ACHN (cell line): ENCODE measurements around the gene SLC25A4.
"Not testable (repeated sequence)": the region's sequence is repeated elsewhere in the genome, so short reads cannot be mapped to it uniquely, and the experiment has no call there.

ENCODE experiments used
- DNase-seq: peaks from one replicate; pipeline ENCODE4 v3.0.0-alpha.2; 2015
- in situ Hi-C: cut with HindIII; loops from 2 replicates; pipeline ENCODE4 v1.10.0; 2017; ENCODE audit warnings: low sequenced_read_pairs, low pct_ligation_motif_present, low pct_unique_long_range_greater_than_20kb

SLC25A4 gene

GRCh38 chr4:185142912-185143600 is at the start of gene SLC25A4:
TSS of gene SLC25A4 (plus strand) at chr4:185143266. CDS start at chr4:185143373, 107 bp downstream.
- DNase-seq = peak; percentile 83
- in situ Hi-C loops = no loop called here

GRCh38 chr4:185093603-185094002 is 49.5 kb upstream of the SLC25A4 start:
- no peak for DNase-seq
- in situ Hi-C loops = no loop called here

GRCh38 chr4:185096032-185096653 is 46.9 kb upstream of the SLC25A4 start:
- in situ Hi-C loops = no loop called here
- DNase-seq = peak; percentile 30

- in situ Hi-C loops = no loop called here
- DNase-seq = no peak
Measured at GRCh38 chr4:185098474-185098873, 44.6 kb upstream of the SLC25A4 start.

GRCh38 chr4:185099024-185099682 is 43.9 kb upstream of the SLC25A4 start:
- DNase-seq = no peak
- in situ Hi-C loops = no loop called here

- in situ Hi-C loops = no loop called here
- DNase-seq = no peak
Measured at GRCh38 chr4:185099940-185100339, 43.1 kb upstream of the SLC25A4 start.

GRCh38 chr4:185100423-185100822 is 42.6 kb upstream of the SLC25A4 start:
- no peak for DNase-seq
- in situ Hi-C loops = no loop called here

- in situ Hi-C loops = no loop called here
- no peak for DNase-seq
Measured at GRCh38 chr4:185101354-185101890, 41.6 kb upstream of the SLC25A4 start.

- in situ Hi-C loops = no loop called here
- DNase-seq = no peak
Measured at GRCh38 chr4:185104733-185105132, 38.3 kb upstream of the SLC25A4 start.

GRCh38 chr4:185106353-185106752 is 36.7 kb upstream of the SLC25A4 start:
- no peak for DNase-seq
- in situ Hi-C loops = no loop called here

- in situ Hi-C loops, DNase-seq: not testable (repeated sequence)
Measured at GRCh38 chr4:185107574-185107973, 35.5 kb upstream of the SLC25A4 start.

GRCh38 chr4:185108185-185108584 is 34.9 kb upstream of the SLC25A4 start:
- in situ Hi-C loops = no loop called here
- DNase-seq = no peak

GRCh38 chr4:185108669-185109068 is 34.4 kb upstream of the SLC25A4 start:
- DNase-seq = no peak
- in situ Hi-C loops = no loop called here

GRCh38 chr4:185109736-185110135 is 33.3 kb upstream of the SLC25A4 start:
- DNase-seq = no peak
- in situ Hi-C loops = no loop called here

GRCh38 chr4:185110375-185110823 is 32.7 kb upstream of the SLC25A4 start:
- no peak for DNase-seq
- in situ Hi-C loops = no loop called here

GRCh38 chr4:185112104-185112503 is 31.0 kb upstream of the SLC25A4 start:
- DNase-seq = peak; percentile 86
- in situ Hi-C loops = no loop called here

GRCh38 chr4:185113340-185113739 is 29.7 kb upstream of the SLC25A4 start:
- no peak for DNase-seq
- in situ Hi-C loops = no loop called here

GRCh38 chr4:185115827-185116232 is 27.2 kb upstream of the SLC25A4 start:
- in situ Hi-C loops = no loop called here

GRCh38 chr4:185117300-185117934 is 25.6 kb upstream of the SLC25A4 start:
- DNase-seq = no peak
- in situ Hi-C loops = no loop called here

More at GRCh38 chr4:185115827-185116232, 27.2 kb upstream of the SLC25A4 start:
- no peak for DNase-seq
